A673 (cell line): ENCODE measurements around the gene GALNT9.

Experiments used
- CTCF ChIP-seq: fragments of 300-800, 200-600 bp; sonication (generic); conservative IDR thresholded peaks from 2 replicates; pipeline ENCODE4 v1.5.1; 2017; ENCODE audit warnings: low read depth, mild to moderate bottlenecking, antibody characterized with exemption, low read length, moderate library complexity, mixed read lengths
- EZH2 ChIP-seq: fragments of 200-600 bp; sonication (generic); IDR thresholded peaks from 2 replicates; pipeline ENCODE4 v1.6.1; 2017; ENCODE audit warnings: borderline replicate concordance, low read depth, mild to moderate bottlenecking, mixed read lengths, antibody characterized with exemption, low read length; ENCODE audit not compliant: poor library complexity, severe bottlenecking

- no peak for TF ChIP-seq CTCF
- TF ChIP-seq EZH2: no peak
Observed at GRCh38 chr12:132281038-132281437, 48.4 kb downstream of the GALNT9 start.
